ENCODE results near the gene CTNNBL1.

DNA sequence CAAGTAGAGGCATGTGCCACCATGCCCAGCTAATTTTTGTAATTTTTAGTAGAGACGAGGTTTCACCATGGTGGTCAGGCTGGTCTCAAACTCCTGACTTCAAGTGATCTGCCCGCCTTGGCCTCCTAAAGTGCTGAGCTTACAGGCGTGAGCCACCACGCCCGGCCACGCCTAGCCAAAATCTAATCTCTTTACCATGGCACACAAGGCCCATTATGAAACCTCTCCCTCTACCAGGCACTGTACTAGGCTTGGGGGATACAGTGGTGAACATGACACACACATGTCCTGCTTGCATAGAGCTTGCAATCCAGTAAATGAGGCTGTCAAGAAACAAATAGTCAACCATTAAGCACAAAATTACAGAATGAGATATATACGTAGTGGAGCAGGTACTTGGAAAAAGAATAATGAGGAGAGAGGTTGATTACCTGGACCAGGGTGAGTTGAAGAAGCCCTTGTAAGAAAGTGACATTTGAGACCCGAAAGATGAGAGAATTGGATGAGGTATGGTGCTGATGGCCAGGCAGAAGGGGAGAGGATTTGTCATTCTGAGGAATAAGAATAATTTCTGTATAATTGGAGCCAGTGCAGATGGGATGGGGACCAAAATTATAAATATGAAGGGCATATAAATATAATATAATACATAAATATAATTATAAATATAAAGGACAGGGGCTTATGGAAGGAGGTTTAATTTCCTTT is 1.2 kb upstream of the CTNNBL1 start:
- no peak for TF ChIP-seq POLR2A (IDR thresholded peaks at IDR 0.05; ENCODE audit: low read depth, low read length)
- no peak for TF ChIP-seq POLR2AphosphoS5 (IDR thresholded peaks at IDR 0.05; ENCODE audit: low read depth, low read length)
- no peak for TF ChIP-seq TAF1 (IDR thresholded peaks at IDR 0.05; ENCODE audit: borderline replicate concordance, low read depth, low read length)

Data from GM12892 (cell line).